HG03139 (cell line): ENCODE measurements around the gene NUTM2F.
"Not testable (repeated sequence)": the region's sequence is repeated elsewhere in the genome, so short reads cannot be mapped to it uniquely, and the experiment has no call there.

ENCODE experiments used
- ATAC-seq: cut with Tn5 transposase; IDR thresholded peaks from one replicate; pipeline ENCODE4 v1.9.1; 2021; ENCODE audit not compliant: unreplicated experiment

Gene NUTM2F

DNA sequence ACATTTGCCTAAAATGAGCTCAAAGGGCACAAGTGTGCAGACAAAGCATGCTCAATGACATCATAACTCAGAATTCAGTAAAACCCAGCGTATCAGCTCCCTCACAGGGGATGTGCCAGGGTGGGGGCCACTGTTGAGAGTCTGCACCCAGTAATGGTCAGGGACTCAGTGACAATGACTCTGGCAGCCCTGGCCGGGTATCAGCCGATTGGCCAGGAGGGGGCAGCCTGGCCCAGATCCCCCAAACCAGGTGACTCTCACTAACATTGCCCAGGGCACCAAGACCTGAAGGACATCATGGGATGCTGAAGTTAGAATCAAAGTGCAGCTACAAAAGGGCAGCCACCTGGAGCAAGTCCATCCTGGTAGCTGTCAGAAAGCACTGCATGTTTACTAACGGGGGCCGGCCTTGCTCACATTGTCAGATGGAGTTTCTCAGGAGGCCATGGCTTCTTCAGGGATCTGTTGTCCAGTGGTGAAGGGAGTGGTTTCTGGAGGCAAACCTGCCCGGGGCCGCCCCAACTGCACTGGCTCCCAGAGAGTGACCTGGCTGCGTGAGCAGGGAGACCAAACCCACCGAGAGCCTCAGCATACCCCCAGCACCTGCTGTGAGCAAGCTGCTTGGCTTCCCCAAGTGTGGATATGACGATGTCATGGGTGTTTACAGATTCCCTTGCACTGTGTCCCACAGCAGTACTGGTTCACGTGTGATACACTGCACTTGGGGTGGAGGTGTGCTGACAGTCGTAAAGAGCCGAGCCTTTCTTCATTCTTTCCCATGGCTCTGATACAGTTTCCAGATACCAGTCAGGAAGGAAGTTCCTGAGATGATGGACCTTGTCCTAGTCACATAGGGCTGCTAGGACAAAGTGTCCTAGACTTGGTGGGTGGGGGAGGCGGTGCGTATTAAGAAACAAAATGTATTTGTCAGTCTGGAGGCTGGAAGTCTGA is 13.1 kb downstream of the NUTM2F start:
- not testable (repeated sequence) for ATAC-seq

- ATAC-seq = no peak
Observed at GRCh38 chr9:94303321-94303720, 25.1 kb downstream of the NUTM2F start.

DNA sequence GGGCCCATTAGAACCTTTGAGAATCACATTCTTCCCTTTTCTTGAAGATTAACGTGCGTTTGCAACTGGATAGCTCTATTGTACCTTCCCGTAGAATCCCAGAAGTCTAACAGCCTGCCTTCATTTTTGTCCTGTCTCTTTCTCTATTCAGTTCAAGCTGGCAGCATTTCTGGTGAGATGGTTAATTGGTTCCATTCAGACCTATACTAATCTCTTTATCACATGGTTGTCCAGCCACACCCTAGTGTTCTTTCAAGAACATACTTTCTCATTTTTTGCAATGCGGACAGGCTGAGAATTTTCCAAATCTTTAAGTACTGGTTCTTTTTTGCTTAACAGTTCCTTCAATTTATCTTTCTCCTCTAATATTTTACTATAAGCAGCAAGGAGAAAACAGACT is 26.0 kb downstream of the NUTM2F start:
- ATAC-seq = no peak

- no peak for ATAC-seq
Observed at GRCh38 chr9:94301583-94301982, 26.9 kb downstream of the NUTM2F start.

GRCh38 chr9:94300470-94301301 is 27.8 kb downstream of the NUTM2F start:
- ATAC-seq = no peak

DNA sequence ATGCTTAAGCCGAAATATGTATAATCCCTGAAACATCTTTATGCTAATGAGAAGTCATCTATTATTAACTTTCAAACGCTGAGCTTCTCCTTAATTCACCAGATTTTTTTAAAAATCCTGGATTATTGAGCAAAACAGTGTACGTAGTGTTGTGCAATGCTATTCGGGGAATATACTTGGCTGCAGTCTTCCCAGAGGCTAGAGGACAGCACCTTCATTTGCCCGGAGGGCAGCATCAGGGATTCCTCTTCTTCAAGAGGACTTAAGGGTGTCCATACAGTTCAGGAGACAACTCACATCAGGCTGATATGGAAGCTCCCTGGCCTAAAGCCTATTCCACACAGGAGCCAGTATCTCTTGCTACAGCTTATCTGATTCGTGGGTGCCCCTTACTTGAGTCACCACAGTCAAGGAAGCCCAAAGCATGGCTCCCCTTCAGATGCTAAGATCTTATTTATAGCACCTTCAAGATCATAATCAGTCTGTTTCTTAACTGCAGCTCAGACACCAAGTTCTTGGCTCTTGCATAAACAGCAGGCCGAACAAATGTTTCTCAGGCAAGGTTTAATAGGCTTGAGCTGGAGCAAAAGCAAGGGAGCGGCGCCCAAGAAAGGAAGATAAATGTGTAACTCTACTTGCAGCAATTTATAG is 29.4 kb downstream of the NUTM2F start:
- no peak for ATAC-seq

DNA sequence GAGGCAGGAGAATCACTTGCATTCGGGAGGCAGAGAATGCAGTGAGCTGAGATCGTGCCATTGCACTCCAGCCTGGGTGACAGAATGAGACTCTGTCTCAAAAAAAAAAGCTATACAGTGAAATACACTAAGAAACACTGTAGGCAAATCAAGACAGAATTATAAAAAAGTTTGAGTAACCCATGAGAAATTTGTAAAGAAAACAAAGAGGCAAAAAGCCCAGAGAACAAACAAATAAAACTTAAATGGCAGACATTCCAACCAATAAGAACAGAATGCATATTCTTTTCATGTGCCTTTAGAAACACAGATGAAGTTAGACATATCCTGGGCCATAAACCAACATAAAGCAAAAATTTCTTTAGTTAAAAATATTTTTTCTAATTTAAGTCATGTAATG is 38.8 kb downstream of the NUTM2F start:
- no peak for ATAC-seq

DNA sequence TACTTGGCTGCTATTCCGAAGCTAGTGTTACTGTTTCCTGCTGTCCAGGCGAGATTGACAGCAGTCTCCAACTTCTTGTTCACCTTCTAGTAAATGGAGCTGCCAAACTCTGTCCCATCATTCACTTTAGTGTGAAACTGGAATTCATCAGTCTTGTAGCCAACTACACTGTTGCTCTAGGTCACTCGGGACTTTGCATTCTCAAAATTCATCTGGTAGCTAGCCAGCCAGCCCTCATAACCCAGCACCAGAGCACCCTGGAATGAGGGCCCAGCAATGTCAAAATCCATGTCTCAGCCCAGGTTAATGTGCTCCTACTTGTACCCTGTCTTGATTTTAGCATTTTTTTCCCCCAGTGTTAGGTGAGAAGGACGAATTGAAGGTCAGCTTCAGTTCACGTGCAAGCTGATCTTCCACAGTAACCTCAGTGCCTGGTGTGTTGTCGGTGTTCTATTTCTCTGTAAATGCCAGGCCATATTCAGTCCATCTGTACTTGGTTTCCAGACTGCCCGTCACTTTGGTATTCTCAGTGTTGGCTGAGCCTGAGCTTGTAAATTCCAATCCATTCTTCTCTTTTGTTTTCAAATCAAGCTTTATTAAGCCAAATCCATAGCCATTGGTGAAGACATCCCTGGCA is 40.4 kb downstream of the NUTM2F start:
- ATAC-seq = no peak

- ATAC-seq = no peak
Observed at GRCh38 chr9:94286116-94286515, 42.3 kb downstream of the NUTM2F start.

GRCh38 chr9:94281101-94281500 is 47.3 kb downstream of the NUTM2F start:
- no peak for ATAC-seq

GRCh38 chr9:94280409-94280989 is 47.9 kb downstream of the NUTM2F start:
- no peak for ATAC-seq

DNA sequence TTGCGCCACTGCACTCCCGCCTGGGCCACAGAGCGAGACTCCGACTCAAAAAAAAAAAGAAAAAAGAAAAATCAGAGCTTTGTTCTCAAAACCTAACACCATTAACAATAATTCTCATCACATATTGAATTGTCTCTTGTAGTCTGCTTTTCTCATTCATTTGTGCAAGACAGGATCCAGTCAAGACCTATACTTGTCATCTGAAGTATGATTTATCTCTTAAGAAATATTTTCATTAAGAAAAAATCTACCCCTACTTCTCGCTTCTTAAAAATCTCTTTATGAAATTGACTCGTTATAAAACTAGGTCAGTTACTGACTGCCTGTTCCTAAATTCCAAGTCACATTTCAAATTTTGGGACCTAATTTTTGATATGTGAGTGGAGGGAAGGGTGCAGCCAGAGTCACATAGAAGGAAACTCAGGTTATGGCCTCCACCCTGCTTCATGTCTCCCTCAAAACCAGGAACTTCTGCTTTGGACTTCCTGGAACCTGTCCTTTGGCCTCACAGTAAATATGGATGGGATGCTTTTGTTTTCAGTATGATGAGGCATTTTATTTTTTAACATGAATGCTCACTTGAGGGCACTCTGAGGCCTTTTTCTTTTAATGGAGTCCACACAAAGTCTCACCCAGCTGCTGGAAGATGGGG is 50.4 kb downstream of the NUTM2F start:
- ATAC-seq = no peak

DNA sequence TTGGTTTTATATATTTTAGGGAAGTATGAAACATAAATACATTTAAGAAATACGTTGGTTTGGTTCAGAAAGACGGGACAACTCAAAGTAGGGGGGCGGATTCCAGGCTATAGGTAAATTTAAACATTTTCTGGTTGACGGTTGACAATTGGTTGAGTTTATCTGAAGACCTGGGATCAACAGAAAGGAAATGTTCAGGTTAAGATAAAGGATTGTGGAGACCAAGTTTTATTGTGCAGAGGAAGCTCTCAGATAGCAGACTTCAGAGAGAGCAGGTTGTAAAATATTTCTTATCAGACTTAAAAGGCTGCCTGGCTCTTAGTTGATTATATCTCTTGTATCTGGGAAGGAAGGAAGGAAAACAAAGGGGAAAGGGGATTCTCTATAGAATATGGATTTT is 51.4 kb downstream of the NUTM2F start:
- ATAC-seq = not testable (repeated sequence)

- no peak for ATAC-seq
Observed at GRCh38 chr9:94270009-94270408, 58.4 kb downstream of the NUTM2F start.

GRCh38 chr9:94269264-94269663 is 59.2 kb downstream of the NUTM2F start:
- ATAC-seq = no peak
